Measurements from ENCODE around the gene CFAP251.
"Not testable (repeated sequence)": the region's sequence is repeated elsewhere in the genome, so short reads cannot be mapped to it uniquely, and the experiment has no call there.

Gene CFAP251

GRCh38 chr12:121917950-121918678, at the start of gene CFAP251:
Gene CFAP251, plus strand, starts transcription at chr12:121918592. Its CDS starts 2,714 bp downstream, at chr12:121921306.
- peak; percentile 95 for DNase-seq

- not testable (repeated sequence) for DNase-seq
Measured at GRCh38 chr12:121869229-121869628, 49.2 kb upstream of the CFAP251 start.

- no peak for DNase-seq
Measured at GRCh38 chr12:121871467-121871866, 46.9 kb upstream of the CFAP251 start.

- DNase-seq, result no peak
Measured at GRCh38 chr12:121872546-121873215, 45.7 kb upstream of the CFAP251 start.

GRCh38 chr12:121873216-121873569, 45.2 kb upstream of the CFAP251 start:
- DNase-seq, result no peak

- DNase-seq, result no peak
Measured at GRCh38 chr12:121874071-121874470, 44.3 kb upstream of the CFAP251 start.

GRCh38 chr12:121875582-121875981, 42.8 kb upstream of the CFAP251 start:
- no peak for DNase-seq

- DNase-seq, result not testable (repeated sequence)
Measured at GRCh38 chr12:121876080-121876447, 42.3 kb upstream of the CFAP251 start.

GRCh38 chr12:121883315-121883660, 35.1 kb upstream of the CFAP251 start:
- no peak for DNase-seq

- not testable (repeated sequence) for DNase-seq
Measured at GRCh38 chr12:121885129-121885528, 33.3 kb upstream of the CFAP251 start.

GRCh38 chr12:121888083-121888477, 30.3 kb upstream of the CFAP251 start:
- no peak for DNase-seq

GRCh38 chr12:121888478-121889273, 29.7 kb upstream of the CFAP251 start, which contains the start of gene PSMD9:
Gene PSMD9, plus strand, starts transcription at chr12:121888790. Its CDS starts 67 bp downstream, at chr12:121888857.
- DNase-seq, result peak; percentile 98

GRCh38 chr12:121889274-121889624, 29.1 kb upstream of the CFAP251 start:
- DNase-seq, result no peak

GRCh38 chr12:121889661-121890060, 28.7 kb upstream of the CFAP251 start:
- DNase-seq, result not testable (repeated sequence)

- no peak for DNase-seq
Measured at GRCh38 chr12:121892673-121893561, 25.5 kb upstream of the CFAP251 start.

GRCh38 chr12:121893961-121894460, 24.4 kb upstream of the CFAP251 start:
- no peak for DNase-seq

- DNase-seq, result no peak
Measured at GRCh38 chr12:121894633-121895032, 23.8 kb upstream of the CFAP251 start.

GRCh38 chr12:121898287-121898686, 20.1 kb upstream of the CFAP251 start:
- no peak for DNase-seq

- DNase-seq, result no peak
Measured at GRCh38 chr12:121899590-121899989, 18.8 kb upstream of the CFAP251 start.

- no peak for DNase-seq
Measured at GRCh38 chr12:121903202-121903601, 15.2 kb upstream of the CFAP251 start.

- DNase-seq, result no peak
Measured at GRCh38 chr12:121905746-121906145, 12.6 kb upstream of the CFAP251 start.

GRCh38 chr12:121908702-121909101, 9.7 kb upstream of the CFAP251 start:
- no peak for DNase-seq

Data from CD4-positive, alpha-beta T cell treated with Interleukin-21 for 1 hour (primary cell).